AG10803 (cell line): ENCODE results near the gene PUS7L.

Experiments used
- DNase-seq: peaks from one replicate; pipeline ENCODE4 v3.0.0; 2010; ENCODE audit warnings: low read depth
- H3K4me3 ChIP-seq: 2 replicates; pipeline ENCODE4 v1.5.1; 2011; ENCODE audit warnings: mild to moderate bottlenecking, low read length, control low read depth
- TF ChIP-seq, protein P1 (sequence below): conservative IDR thresholded peaks from 2 replicates; pipeline ENCODE4 v1.5.1; 2011; ENCODE audit warnings: mild to moderate bottlenecking, low read length, control low read depth, inconsistent platforms

PUS7L gene

DNA sequence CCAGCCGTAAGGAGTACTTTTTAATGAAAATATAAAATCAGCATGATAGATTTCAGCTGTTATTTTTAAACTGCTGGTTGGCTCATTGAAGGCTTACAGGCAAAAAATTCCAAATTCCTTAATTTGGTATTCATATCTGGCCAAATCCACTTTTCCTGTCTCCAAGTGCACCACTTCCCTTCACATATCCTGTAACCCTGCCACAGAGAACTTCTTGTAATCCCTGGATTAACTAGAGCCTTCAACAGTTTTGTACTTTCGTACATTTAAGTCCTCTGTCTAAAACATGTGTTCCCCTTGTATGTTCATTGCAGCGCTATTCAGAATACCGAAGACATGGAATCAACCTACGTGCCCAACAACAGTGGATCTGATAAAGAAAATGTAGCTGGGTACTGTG is 9.6 kb downstream of the PUS7L start:
- TF ChIP-seq, protein P1, sequence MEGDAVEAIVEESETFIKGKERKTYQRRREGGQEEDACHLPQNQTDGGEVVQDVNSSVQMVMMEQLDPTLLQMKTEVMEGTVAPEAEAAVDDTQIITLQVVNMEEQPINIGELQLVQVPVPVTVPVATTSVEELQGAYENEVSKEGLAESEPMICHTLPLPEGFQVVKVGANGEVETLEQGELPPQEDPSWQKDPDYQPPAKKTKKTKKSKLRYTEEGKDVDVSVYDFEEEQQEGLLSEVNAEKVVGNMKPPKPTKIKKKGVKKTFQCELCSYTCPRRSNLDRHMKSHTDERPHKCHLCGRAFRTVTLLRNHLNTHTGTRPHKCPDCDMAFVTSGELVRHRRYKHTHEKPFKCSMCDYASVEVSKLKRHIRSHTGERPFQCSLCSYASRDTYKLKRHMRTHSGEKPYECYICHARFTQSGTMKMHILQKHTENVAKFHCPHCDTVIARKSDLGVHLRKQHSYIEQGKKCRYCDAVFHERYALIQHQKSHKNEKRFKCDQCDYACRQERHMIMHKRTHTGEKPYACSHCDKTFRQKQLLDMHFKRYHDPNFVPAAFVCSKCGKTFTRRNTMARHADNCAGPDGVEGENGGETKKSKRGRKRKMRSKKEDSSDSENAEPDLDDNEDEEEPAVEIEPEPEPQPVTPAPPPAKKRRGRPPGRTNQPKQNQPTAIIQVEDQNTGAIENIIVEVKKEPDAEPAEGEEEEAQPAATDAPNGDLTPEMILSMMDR = no peak
- DNase-seq = no peak
- no peak overlapping the region for H3K4me3 ChIP-seq

DNA sequence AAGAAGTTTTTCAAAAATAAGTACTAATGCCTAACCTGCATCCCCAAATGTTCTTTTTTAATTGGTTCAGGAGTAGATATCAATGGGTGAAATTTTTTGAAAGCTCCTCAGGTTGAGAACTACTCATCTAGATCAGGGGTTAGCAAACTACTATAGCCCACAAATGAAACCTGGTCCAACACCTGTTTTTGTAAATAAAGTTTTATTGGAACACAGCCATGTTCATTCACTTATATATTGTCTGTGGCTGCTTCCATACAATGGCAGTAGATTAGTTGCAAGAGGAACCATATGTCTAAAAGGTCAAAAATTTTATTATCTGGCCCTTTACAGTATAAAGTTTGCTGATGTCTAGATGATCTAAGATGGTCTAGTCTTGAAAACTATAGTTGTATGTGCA is 13.8 kb downstream of the PUS7L start:
- DNase-seq = no peak
- TF ChIP-seq, protein P1 = no peak
- H3K4me3 ChIP-seq = no peak overlapping the region

DNA sequence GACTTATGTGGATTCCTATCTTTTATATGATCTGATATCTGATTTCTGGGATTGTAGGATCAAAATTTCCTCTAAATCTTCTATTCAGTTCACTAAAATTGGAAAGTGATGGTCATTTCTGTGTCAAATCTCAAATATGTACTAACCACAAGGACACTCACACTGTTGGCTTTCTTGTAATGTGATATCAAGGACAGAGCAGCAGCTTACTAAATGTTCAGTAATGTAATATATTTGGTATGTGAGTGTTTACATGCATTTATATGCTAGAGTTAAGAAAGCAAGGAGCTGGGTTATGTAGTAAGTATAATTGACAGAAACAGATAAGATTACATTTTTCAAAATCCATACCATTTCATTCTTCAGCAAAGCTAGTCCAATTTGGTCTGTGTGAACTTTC is 16.5 kb downstream of the PUS7L start:
- no peak overlapping the region for H3K4me3 ChIP-seq
- peak; percentile 82 for DNase-seq
- TF ChIP-seq, protein P1 = no peak

DNA sequence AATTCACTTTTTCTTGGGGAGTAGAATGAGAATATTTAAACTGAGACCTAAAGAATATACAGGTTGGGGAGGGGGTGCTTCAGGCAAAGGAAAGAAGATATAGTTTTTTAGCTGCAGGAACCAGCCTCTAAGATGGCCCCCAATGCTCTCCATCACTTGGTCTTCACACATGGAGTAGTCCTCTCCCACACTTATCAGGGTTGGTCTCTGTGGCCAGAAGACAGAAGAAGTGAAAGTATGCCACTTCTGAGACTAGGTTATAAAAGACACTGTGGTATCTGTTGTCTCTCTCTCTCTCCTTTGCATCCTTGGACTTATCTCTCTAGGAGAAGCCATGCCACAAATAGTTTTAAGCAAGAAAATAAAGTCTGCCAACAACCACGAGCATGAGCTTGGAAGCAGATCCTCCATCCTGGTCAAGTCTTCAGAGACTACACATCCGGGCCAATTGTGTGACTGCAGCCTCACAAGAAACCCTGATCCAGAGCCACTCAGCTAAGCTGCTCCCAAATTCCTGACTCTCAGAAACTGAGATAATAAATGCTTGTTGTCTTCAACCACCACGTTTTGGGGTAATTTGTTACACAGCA is 18.0 kb downstream of the PUS7L start:
- TF ChIP-seq, protein P1 = no peak
- DNase-seq = peak; percentile 61
- H3K4me3 ChIP-seq = no peak overlapping the region

DNA sequence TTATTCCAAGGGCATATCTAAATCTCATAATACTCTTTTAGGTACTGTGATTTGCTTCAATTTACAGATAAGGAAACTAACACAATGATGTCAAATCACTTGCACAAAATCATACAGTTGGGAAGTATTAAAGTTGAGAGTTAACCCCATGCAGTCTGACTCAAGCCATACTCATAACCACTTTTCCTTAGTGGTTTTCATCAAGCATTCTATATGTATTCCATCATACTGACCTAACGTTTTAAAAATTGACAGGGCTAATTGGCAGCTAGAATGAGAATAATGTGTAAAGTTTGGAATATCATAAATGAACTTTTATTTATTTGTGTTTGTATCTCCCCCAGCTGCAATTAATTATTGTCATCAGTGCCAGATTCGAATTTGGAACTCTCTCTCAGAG is 20.9 kb downstream of the PUS7L start:
- no peak overlapping the region for H3K4me3 ChIP-seq
- peak; percentile 25 for DNase-seq
- TF ChIP-seq, protein P1 = no peak

DNA sequence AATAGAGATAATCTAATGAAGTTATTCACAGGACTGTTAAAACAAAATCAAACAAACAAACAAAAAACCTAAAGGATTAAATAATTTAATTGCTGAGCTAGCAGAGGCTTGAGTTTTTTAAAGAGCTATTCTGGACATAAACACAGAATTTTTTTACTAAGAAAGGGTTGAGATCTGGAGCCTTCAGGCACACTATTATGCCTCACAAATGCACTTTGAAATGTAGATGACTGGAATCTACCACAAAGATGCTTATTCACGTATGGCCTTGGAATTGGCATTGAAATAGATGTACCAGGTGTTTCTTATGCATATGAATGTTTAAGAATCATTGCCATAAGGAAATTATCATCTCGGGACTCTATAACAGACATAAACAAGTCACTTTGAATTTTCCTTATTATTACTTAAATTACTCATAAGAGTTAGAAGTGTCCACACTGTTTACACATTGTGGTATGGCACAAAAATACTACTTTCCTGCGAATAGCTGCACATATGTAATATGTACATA is 21.6 kb downstream of the PUS7L start:
- peak; percentile 8 for DNase-seq
- no peak overlapping the region for H3K4me3 ChIP-seq
- TF ChIP-seq, protein P1 = no peak

DNA sequence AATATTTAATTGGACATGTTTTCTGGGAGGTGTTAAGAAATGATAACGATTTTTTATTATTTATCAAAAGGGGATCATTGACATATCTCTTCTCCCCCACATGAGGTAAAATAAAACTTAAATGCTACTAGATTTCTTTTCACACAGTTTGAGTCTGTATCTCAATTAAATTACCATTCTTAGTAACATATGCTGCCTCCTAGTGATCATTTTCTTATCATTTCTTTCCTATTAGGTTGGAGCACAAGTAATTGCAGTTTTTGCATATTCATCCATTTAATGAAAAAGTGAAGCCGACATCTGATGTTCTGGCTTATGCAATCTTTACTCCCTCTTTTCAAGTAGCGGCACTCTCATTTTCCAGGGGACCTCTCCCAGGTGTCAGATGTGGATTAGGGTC is 24.9 kb downstream of the PUS7L start:
- DNase-seq = no peak
- TF ChIP-seq, protein P1 = no peak; the same call in 1 of the 2 replicates
- no peak overlapping the region for H3K4me3 ChIP-seq
